ENCODE results near the gene SYNGR1.

Gene SYNGR1

GRCh38 chr22:39349967-39350726 is at the start of gene SYNGR1:
TSS of gene SYNGR1 (plus strand) at chr22:39349991. CDS start at chr22:39350011, 20 bp downstream.
- no peak for DNase-seq

- no peak for DNase-seq
These were observed 49.5 kb upstream of the SYNGR1 start for GRCh38 chr22:39300186-39300830.

GRCh38 chr22:39301108-39301507 is 48.7 kb upstream of the SYNGR1 start:
- DNase-seq: no peak

- no peak for DNase-seq
These were observed 47.9 kb upstream of the SYNGR1 start for GRCh38 chr22:39301926-39302325.

- no peak for DNase-seq
These were observed 47.3 kb upstream of the SYNGR1 start for GRCh38 chr22:39302431-39302960.

GRCh38 chr22:39303358-39303757 is 46.4 kb upstream of the SYNGR1 start:
- no peak for DNase-seq

GRCh38 chr22:39303892-39304671 is 45.7 kb upstream of the SYNGR1 start:
- no peak for DNase-seq

GRCh38 chr22:39306456-39307361 is 43.1 kb upstream of the SYNGR1 start:
- no peak for DNase-seq

- no peak for DNase-seq
These were observed 41.0 kb upstream of the SYNGR1 start for GRCh38 chr22:39308614-39309363.

GRCh38 chr22:39309364-39309861 is 40.4 kb upstream of the SYNGR1 start:
- DNase-seq: no peak

GRCh38 chr22:39309881-39310714 is 39.7 kb upstream of the SYNGR1 start:
- DNase-seq: no peak

- no peak for DNase-seq
These were observed 38.0 kb upstream of the SYNGR1 start for GRCh38 chr22:39311592-39312400.

- DNase-seq: no peak
These were observed 37.4 kb upstream of the SYNGR1 start for GRCh38 chr22:39312410-39312809.

GRCh38 chr22:39313258-39314001 is 36.4 kb upstream of the SYNGR1 start:
- DNase-seq: no peak

- no peak for DNase-seq
These were observed 35.4 kb upstream of the SYNGR1 start for GRCh38 chr22:39314251-39314971.

- no peak for DNase-seq
These were observed 34.4 kb upstream of the SYNGR1 start for GRCh38 chr22:39315389-39315788.

- DNase-seq: peak; percentile 37
These were observed 33.2 kb upstream of the SYNGR1 start for GRCh38 chr22:39316440-39317083.
